NCI-H2227 (cell line): ENCODE measurements around the gene EREG.
"Not testable (repeated sequence)": the region's sequence is repeated elsewhere in the genome, so short reads cannot be mapped to it uniquely, and the experiment has no call there.

ENCODE experiments used
- DNase-seq: peaks from one replicate; lab custom pipeline; 2025; ENCODE audit not compliant: unreplicated experiment; lab: John Stamatoyannopoulos, UW

Gene EREG

GRCh38 chr4:74340421-74340820, 24.5 kb upstream of the EREG start:
- not testable (repeated sequence) for DNase-seq

GRCh38 chr4:74344031-74344430, 20.9 kb upstream of the EREG start:
- no peak for DNase-seq

DNA sequence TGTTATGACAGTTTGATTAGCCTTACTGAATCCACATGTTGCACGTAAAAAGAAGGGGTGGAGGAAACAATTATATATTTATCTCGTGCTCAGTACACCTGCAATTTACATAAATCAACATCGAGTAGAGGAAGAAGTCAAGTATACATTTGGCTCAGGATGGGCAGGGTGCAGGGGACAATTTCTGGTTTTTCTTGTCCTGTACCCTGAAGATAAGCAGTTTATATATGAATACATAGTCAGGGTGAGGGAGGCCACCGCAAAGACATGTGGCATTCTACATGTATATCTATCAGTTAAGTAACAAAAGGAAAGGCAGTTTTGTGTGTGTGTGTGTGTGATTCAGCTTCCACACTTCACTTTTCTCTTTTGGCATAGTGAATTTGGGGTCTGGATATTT, 11.1 kb upstream of the EREG start:
- no peak for DNase-seq

DNA sequence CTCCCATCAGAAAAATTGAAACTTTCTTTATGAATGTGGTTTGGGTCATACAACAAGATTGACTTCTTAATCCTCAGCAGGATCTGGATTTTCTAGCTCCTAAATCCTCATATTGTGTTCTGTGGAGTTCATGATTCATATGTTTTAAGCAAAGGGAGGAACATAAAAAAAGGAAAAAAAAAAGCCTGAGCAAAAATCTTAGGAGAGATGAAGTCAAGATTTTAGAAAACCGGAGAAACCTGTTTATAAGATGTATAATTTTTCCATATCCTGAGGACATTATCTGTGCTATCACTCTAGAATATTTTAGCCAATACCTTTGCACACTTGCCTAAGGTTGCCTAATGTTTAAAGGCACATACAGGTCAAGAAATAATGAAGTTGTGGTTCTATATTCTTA, 7.0 kb upstream of the EREG start:
- no peak for DNase-seq

DNA sequence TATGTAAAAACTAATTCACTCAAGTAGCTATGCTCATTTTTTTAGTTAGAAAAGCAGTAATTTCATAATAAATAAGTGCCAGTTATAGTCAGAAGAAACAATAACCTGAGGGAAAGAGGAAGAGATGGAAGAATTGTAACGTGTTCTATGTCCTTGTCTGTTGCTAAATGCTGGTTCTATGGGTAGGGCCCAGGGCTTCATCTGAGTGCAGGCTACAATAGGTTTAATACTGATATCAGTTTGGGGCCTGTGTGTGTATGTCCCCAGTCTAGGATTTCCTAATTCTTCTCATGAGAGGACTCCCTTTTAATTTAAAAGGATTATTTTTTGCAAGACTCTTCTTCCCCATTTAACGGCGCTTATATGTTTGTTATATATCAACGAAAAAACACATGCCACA, 3.3 kb upstream of the EREG start:
- DNase-seq, result no peak

DNA sequence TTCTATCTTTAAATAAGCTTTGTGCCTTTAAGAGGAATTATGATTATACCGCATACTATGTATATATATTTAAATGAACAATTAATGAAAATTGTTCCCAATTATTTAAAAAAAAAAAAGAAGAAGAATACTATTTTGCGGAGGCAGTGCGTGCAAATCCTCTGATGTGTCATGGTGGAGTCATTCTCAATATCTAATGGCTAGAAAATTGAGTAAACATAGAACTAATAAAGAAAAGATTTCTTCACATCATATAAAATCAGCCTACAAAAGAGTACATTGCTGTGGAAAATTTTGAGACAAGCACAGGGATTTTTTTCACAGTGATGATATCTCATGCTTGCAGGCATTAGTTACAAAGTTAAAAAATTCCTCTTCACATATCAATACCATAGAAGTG, 2.6 kb upstream of the EREG start:
- DNase-seq, result no peak

- DNase-seq, result no peak
Measured at GRCh38 chr4:74364256-74364651, 691 bp upstream of the EREG start.

GRCh38 chr4:74365761-74366160, 816 bp downstream of the EREG start:
- DNase-seq, result no peak

GRCh38 chr4:74366367-74366911, 1.5 kb downstream of the EREG start:
- no peak for DNase-seq

- DNase-seq, result no peak
Measured at GRCh38 chr4:74367656-74368290, 2.8 kb downstream of the EREG start.

GRCh38 chr4:74368596-74368995, 3.7 kb downstream of the EREG start:
- no peak for DNase-seq

- no peak for DNase-seq
Measured at GRCh38 chr4:74369855-74370254, 4.9 kb downstream of the EREG start.

- no peak for DNase-seq
Measured at GRCh38 chr4:74370912-74371311, 6.0 kb downstream of the EREG start.

DNA sequence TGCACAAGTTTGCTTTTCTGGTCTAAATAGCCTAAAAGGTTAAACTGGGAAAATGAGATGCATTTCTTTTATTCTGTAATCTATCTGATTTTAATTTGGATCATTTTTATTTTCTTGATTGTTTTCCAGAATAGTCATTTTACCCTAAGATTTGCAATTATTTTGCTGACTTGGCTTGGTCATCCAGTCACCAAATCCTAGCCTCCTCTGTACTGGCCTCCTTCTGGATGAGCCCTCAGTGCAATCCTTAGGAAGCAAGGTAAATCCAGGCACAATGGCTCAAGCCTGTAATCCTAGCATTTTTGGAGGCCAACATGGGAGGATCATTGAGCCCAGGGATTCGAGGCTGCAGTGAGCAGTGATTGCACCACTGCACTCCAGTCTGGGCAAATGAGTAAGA, 9.2 kb downstream of the EREG start:
- DNase-seq, result no peak

- DNase-seq, result no peak
Measured at GRCh38 chr4:74374561-74375327, 9.8 kb downstream of the EREG start.

- DNase-seq, result no peak
Measured at GRCh38 chr4:74375824-74376426, 11.0 kb downstream of the EREG start.

DNA sequence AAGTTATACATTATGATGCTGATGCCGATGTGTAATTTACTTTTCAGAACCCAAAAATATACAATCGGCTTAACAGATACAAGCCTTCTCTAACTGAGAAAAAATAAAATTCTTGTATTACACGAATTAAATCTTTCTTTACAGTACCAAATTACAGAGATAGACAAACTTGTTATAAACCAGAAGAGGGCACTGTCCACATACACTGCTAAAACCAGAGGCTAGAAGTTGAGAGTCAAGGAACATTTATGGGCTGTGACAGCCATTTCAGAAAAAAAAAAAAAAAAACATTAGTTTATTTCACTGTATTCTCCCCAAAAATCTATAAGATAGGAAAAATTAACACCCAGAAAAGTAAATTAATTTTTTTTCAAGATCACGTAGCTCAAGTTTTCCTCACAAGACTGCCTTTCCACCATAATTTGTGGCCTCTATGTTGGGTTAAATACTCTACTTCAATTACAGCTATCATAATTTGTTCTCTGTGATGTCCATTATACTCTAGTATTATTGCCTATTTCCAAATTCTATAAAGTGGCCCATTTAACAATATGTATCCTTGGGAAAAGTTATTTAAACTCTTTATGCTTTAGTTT, 12.0 kb downstream of the EREG start:
- DNase-seq, result no peak

DNA sequence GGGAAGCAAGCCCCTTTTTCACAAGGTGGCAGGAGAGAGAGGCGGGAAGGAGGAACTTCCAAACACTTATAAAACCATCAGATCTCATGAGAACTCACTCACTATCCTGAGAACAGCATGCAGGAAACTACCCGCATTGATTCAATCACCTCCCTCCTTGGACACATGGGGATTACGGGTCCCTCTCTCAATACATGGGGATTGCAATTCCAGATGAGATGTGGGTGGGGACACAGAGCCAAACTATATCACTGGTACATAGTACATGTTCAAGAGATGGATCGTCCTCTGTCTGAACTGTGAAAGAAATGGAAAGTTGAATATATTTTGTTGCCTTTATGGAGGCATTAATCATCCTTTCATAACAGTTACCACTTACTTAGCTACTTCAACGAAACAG, 12.8 kb downstream of the EREG start:
- no peak for DNase-seq

GRCh38 chr4:74378573-74378972, 13.6 kb downstream of the EREG start:
- DNase-seq, result no peak

- DNase-seq, result no peak
Measured at GRCh38 chr4:74379912-74380311, 15.0 kb downstream of the EREG start.

DNA sequence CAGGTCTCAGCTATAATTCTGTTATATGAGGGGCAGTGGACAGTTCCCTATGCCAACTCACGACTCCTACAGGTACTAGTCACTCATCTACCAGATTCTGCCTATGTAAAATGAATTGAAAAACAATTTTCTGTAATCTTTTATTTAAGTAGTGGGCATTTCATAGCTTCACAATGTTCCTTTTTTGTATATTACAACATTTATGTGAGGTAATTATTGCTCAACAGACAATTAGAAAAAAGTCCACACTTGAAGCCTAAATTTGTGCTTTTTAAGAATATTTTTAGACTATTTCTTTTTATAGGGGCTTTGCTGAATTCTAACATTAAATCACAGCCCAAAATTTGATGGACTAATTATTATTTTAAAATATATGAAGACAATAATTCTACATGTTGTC, 20.4 kb downstream of the EREG start:
- no peak for DNase-seq

GRCh38 chr4:74386159-74386558, 21.2 kb downstream of the EREG start:
- no peak for DNase-seq
